Astrocyte (in vitro differentiated cells and primary cell): ENCODE results near the gene SYNPO2. TPM values are rescaled to one million over a fixed set of nuclear protein-coding genes. Genes with fewer than 3 reads are reported as not detected.

ENCODE experiments used
- DNase-seq: peaks from one replicate; pipeline ENCODE4 v3.0.0-alpha.2; 2010; ENCODE audit warnings: low read depth
- FAIRE-seq: peaks from 2 replicates; lab custom pipeline; 2011; peaks lifted over from hg19 to GRCh38; lab: Jason Lieb, UNC
- H2AFZ ChIP-seq: 2 replicates; pipeline ENCODE4 v1.6.0; 2012; ENCODE audit warnings: low read depth, low read length, inconsistent platforms
- H3K27ac ChIP-seq: 2 replicates; pipeline ENCODE4 v1.5.1; 2011; ENCODE audit warnings: low read depth, low read length, inconsistent platforms
- H3K27me3 ChIP-seq: 2 replicates; pipeline ENCODE4 v1.6.0; 2011; ENCODE audit warnings: low read length, inconsistent platforms; ENCODE audit not compliant: insufficient read depth
- H3K36me3 ChIP-seq: 2 replicates; pipeline ENCODE4 v1.5.1; 2011; ENCODE audit warnings: low read length, inconsistent platforms; ENCODE audit not compliant: insufficient read depth
- H3K4me1 ChIP-seq: 2 replicates; pipeline ENCODE4 v1.5.1; 2011; ENCODE audit warnings: low read length, inconsistent platforms; ENCODE audit not compliant: insufficient read depth
- H3K4me2 ChIP-seq: 2 replicates; pipeline ENCODE4 v1.6.0; 2012; ENCODE audit warnings: low read length, inconsistent platforms
- H3K4me3 ChIP-seq: 2 replicates; pipeline ENCODE4 v1.5.1; 2011; ENCODE audit warnings: low read depth, mild to moderate bottlenecking, low read length, inconsistent platforms; ENCODE audit not compliant: insufficient read depth
- H3K79me2 ChIP-seq: 2 replicates; pipeline ENCODE4 v1.6.0; 2012; ENCODE audit warnings: mild to moderate bottlenecking, low read length, inconsistent platforms; ENCODE audit not compliant: insufficient read depth
- H3K9ac ChIP-seq: 2 replicates; pipeline ENCODE4 v1.6.0; 2012; ENCODE audit warnings: mild to moderate bottlenecking, low read length, inconsistent platforms
- H3K9me3 ChIP-seq: 2 replicates; pipeline ENCODE4 v1.5.1; 2012; ENCODE audit warnings: low read depth, mild to moderate bottlenecking, low read length, inconsistent platforms; ENCODE audit not compliant: insufficient read depth
- H4K20me1 ChIP-seq: 2 replicates; pipeline ENCODE4 v1.6.0; 2012; ENCODE audit warnings: low read length, inconsistent platforms; ENCODE audit not compliant: insufficient read depth
- H3K27ac Mint-ChIP-seq: one replicate; pipeline ENCODE4 v1.8.0; 2021; ENCODE audit warnings: mild to moderate bottlenecking, mixed read lengths; ENCODE audit not compliant: unreplicated experiment
- H3K27me3 Mint-ChIP-seq: one replicate; pipeline ENCODE4 v1.8.0; 2021; ENCODE audit warnings: low read depth, mixed read lengths; ENCODE audit not compliant: unreplicated experiment
- H3K36me3 Mint-ChIP-seq: one replicate; pipeline ENCODE4 v1.8.0; 2021; ENCODE audit warnings: low read depth, mixed read lengths; ENCODE audit not compliant: unreplicated experiment
- H3K4me1 Mint-ChIP-seq: one replicate; pipeline ENCODE4 v1.8.0; 2021; ENCODE audit warnings: low read depth, mixed read lengths; ENCODE audit not compliant: unreplicated experiment
- H3K4me3 Mint-ChIP-seq: one replicate; pipeline ENCODE4 v1.8.0; 2021; ENCODE audit warnings: mild to moderate bottlenecking, moderate library complexity, mixed read lengths; ENCODE audit not compliant: unreplicated experiment
- H3K9me3 Mint-ChIP-seq: one replicate; pipeline ENCODE4 v1.8.0; 2021; ENCODE audit warnings: mild to moderate bottlenecking, mixed read lengths; ENCODE audit not compliant: unreplicated experiment
- CTCF ChIP-seq: IDR thresholded peaks from 2 replicates; pipeline ENCODE4 v1.5.1; 2011; ENCODE audit warnings: low read depth, mild to moderate bottlenecking, inconsistent platforms, low read length, moderate library complexity; ENCODE audit not compliant: insufficient read depth
- EZH2 ChIP-seq: IDR thresholded peaks from 2 replicates; pipeline ENCODE4 v1.6.1; 2012; ENCODE audit warnings: mild to moderate bottlenecking, low read length, inconsistent platforms; ENCODE audit not compliant: insufficient read depth
- total RNA-seq: library from RNA; stranded (reverse); gene quantifications from 2 replicates; pipeline ENCODE4 v1.2.1, GENCODE V29; 2021

Gene SYNPO2
- total RNA-seq, 1 donor from 2014 or later = 4.2 TPM

GRCh38 chr4:118889312-118889691, 648 bp downstream of the SYNPO2 start:
- H3K36me3 ChIP-seq = no peaks in the 10 kb centered on the region
- peak overlapping the region; percentile 62 for H3K4me3 ChIP-seq
- TF ChIP-seq EZH2 (no peak), CTCF (no peak)
- H3K27me3 Mint-ChIP-seq = no peaks in the 10 kb centered on the region
- no peaks in the 10 kb centered on the region for H3K9me3 Mint-ChIP-seq
- DNase-seq = no peak
- no peaks in the 10 kb centered on the region for H3K27me3 ChIP-seq
- H4K20me1 ChIP-seq = no peaks in the 10 kb centered on the region
- H3K4me1 Mint-ChIP-seq = peaks cover 14% of the 10 kb centered on the region
- H3K4me3 Mint-ChIP-seq = peak overlapping the region; percentile 76
- peak overlapping the region; percentile 90 for H3K4me2 ChIP-seq
- H3K36me3 Mint-ChIP-seq = no peaks in the 10 kb centered on the region
- no peak overlapping the region for H2AFZ ChIP-seq
- FAIRE-seq = no peak
- H3K4me1 ChIP-seq = peaks cover 10% of the 10 kb centered on the region
- H3K9ac ChIP-seq = peak overlapping the region; percentile 63
- no peak overlapping the region for H3K27ac Mint-ChIP-seq
- no peak overlapping the region for H3K27ac ChIP-seq
- no peaks in the 10 kb centered on the region for H3K79me2 ChIP-seq
- H3K9me3 ChIP-seq = no peaks in the 10 kb centered on the region

GRCh38 chr4:118894034-118894433, 5.4 kb downstream of the SYNPO2 start:
- Histone ChIP-seq H3K9me3 (no peaks in the 10 kb centered on the region), H3K9ac (no peak overlapping the region), H4K20me1 (no peaks in the 10 kb centered on the region), H3K79me2 (no peaks in the 10 kb centered on the region), H3K27ac (no peak overlapping the region), H2AFZ (no peak overlapping the region), H3K4me2 (no peak overlapping the region), H3K27me3 (no peaks in the 10 kb centered on the region), H3K36me3 (no peaks in the 10 kb centered on the region), H3K4me3 (no peak overlapping the region), H3K4me1 (peaks cover 7% of the 10 kb centered on the region)
- no peak for TF ChIP-seq CTCF
- TF ChIP-seq EZH2 = no peak
- DNase-seq (no peak), FAIRE-seq (no peak)
- Mint-ChIP-seq H3K36me3 (no peaks in the 10 kb centered on the region), H3K9me3 (peaks cover 5% of the 10 kb centered on the region), H3K4me1 (peaks cover 11% of the 10 kb centered on the region), H3K4me3 (no peak overlapping the region), H3K27ac (no peak overlapping the region), H3K27me3 (no peaks in the 10 kb centered on the region)

GRCh38 chr4:118898221-118898620, 9.6 kb downstream of the SYNPO2 start:
- no peaks in the 10 kb centered on the region for H4K20me1 ChIP-seq
- H3K4me1 Mint-ChIP-seq = peaks cover 3% of the 10 kb centered on the region
- H3K27ac ChIP-seq = no peak overlapping the region
- H3K27me3 Mint-ChIP-seq = no peaks in the 10 kb centered on the region
- no peak for TF ChIP-seq EZH2
- no peak for TF ChIP-seq CTCF
- no peak overlapping the region for H3K4me3 ChIP-seq
- H3K9me3 ChIP-seq = no peaks in the 10 kb centered on the region
- H3K4me1 ChIP-seq = no peaks in the 10 kb centered on the region
- no peaks in the 10 kb centered on the region for H3K36me3 ChIP-seq
- no peaks in the 10 kb centered on the region for H3K79me2 ChIP-seq
- no peak overlapping the region for H2AFZ ChIP-seq
- H3K4me2 ChIP-seq = no peak overlapping the region
- H3K9ac ChIP-seq = no peak overlapping the region
- H3K36me3 Mint-ChIP-seq = no peaks in the 10 kb centered on the region
- no peak for DNase-seq
- H3K9me3 Mint-ChIP-seq = peaks cover 5% of the 10 kb centered on the region
- H3K27ac Mint-ChIP-seq = no peak overlapping the region
- no peak for FAIRE-seq
- H3K27me3 ChIP-seq = no peaks in the 10 kb centered on the region
- H3K4me3 Mint-ChIP-seq = no peak overlapping the region
